ENCODE measurements around the gene TMED8.
A peak's percentile ranks its signal among the peaks of the same experiment; 100 is the strongest.

Gene TMED8

GRCh38 chr14:77378701-77379100 lies 1.8 kb upstream of the TMED8 start:
- TF ChIP-seq CTCF (IDR thresholded peaks at IDR 0.05; ENCODE audit: insufficient read depth, low read depth, low read length, missing control alignments): no peak
- DNase-seq (ENCODE audit: low read depth): no peak
- no peak overlapping the region for H3K4me3 ChIP-seq (ENCODE audit: low read length)

GRCh38 chr14:77377502-77377844 lies 579 bp upstream of the TMED8 start:
- TF ChIP-seq CTCF (IDR thresholded peaks at IDR 0.05; ENCODE audit: insufficient read depth, low read depth, low read length, missing control alignments): no peak
- no peak for DNase-seq (ENCODE audit: low read depth)
- H3K4me3 ChIP-seq (ENCODE audit: low read length): peak overlapping the region; percentile 91

GRCh38 chr14:77375973-77376770 lies 722 bp downstream of the TMED8 start:
- TF ChIP-seq CTCF (IDR thresholded peaks at IDR 0.05; ENCODE audit: insufficient read depth, low read depth, low read length, missing control alignments): no peak
- peak; percentile 17 for DNase-seq (ENCODE audit: low read depth)
- peak overlapping the region; percentile 91 for H3K4me3 ChIP-seq (ENCODE audit: low read length)

GRCh38 chr14:77375164-77375950 lies 1.5 kb downstream of the TMED8 start:
- DNase-seq (ENCODE audit: low read depth): no peak
- TF ChIP-seq CTCF (IDR thresholded peaks at IDR 0.05; ENCODE audit: insufficient read depth, low read depth, low read length, missing control alignments): no peak
- H3K4me3 ChIP-seq (ENCODE audit: low read length): peak overlapping the region; percentile 91

GRCh38 chr14:77372304-77372841 lies 4.5 kb downstream of the TMED8 start:
- TF ChIP-seq CTCF (IDR thresholded peaks at IDR 0.05; ENCODE audit: insufficient read depth, low read depth, low read length, missing control alignments): no peak
- DNase-seq (ENCODE audit: low read depth): peak; percentile 4
- H3K4me3 ChIP-seq (ENCODE audit: low read length): no peak overlapping the region

- TF ChIP-seq CTCF (IDR thresholded peaks at IDR 0.05; ENCODE audit: insufficient read depth, low read depth, low read length, missing control alignments): no peak
- DNase-seq (ENCODE audit: low read depth): no peak
- H3K4me3 ChIP-seq (ENCODE audit: low read length): no peak overlapping the region
These were observed 7.6 kb downstream of the TMED8 start for GRCh38 chr14:77369285-77369684.
